GM23248 (cell line): ENCODE data around the gene GALNT2. TPM values are rescaled to one million over a fixed set of nuclear protein-coding genes. Genes with fewer than 3 reads are reported as not detected.

Experiments used
- DNase-seq: peaks from one replicate; pipeline ENCODE4 v3.0.0-alpha.2; 2015
- H2AFZ ChIP-seq: fragments of 200-600 bp; sonication (generic); 2 replicates; pipeline ENCODE4 v1.6.1; 2016; ENCODE audit warnings: antibody characterized with exemption
- H3F3A ChIP-seq: fragments of 200-600 bp; sonication (generic); 2 replicates; pipeline ENCODE4 v1.6.1; 2016; ENCODE audit warnings: mild to moderate bottlenecking, antibody characterized with exemption, mixed run types; ENCODE audit not compliant: insufficient read depth
- H3K27ac ChIP-seq: fragments of 200-600 bp; sonication (generic); 2 replicates; pipeline ENCODE4 v1.5.1; 2016; ENCODE audit warnings: mild to moderate bottlenecking
- H3K27me3 ChIP-seq: fragments of 200-600 bp; sonication (generic); replicated peaks from 2 replicates; pipeline ENCODE4 v1.6.1; 2016; ENCODE audit warnings: mild to moderate bottlenecking; ENCODE audit not compliant: insufficient read depth
- H3K36me3 ChIP-seq: fragments of 200-600 bp; sonication (generic); 2 replicates; pipeline ENCODE4 v1.6.1; 2016; ENCODE audit warnings: low read depth, mild to moderate bottlenecking
- H3K4me1 ChIP-seq: fragments of 200-600 bp; sonication (generic); 2 replicates; pipeline ENCODE4 v1.6.1; 2016; ENCODE audit warnings: mild to moderate bottlenecking; ENCODE audit not compliant: insufficient read depth
- H3K4me2 ChIP-seq: fragments of 200-600 bp; sonication (generic); one replicate; pipeline ENCODE4 v1.6.1; 2016; ENCODE audit warnings: mild to moderate bottlenecking; ENCODE audit not compliant: unreplicated experiment
- H3K4me3 ChIP-seq: fragments of 200-600 bp; sonication (generic); 2 replicates; pipeline ENCODE4 v1.5.1; 2016; ENCODE audit warnings: mild to moderate bottlenecking
- H3K79me2 ChIP-seq: fragments of 200-600 bp; sonication (generic); 2 replicates; pipeline ENCODE4 v1.6.1; 2016; ENCODE audit warnings: mild to moderate bottlenecking; ENCODE audit not compliant: insufficient read depth
- H3K9ac ChIP-seq: fragments of 200-600 bp; sonication (generic); 2 replicates; pipeline ENCODE4 v1.6.1; 2016; ENCODE audit warnings: mild to moderate bottlenecking
- H3K9me2 ChIP-seq: fragments of 200-600 bp; sonication (generic); 2 replicates; pipeline ENCODE4 v1.6.1; 2016; ENCODE audit warnings: mixed run types, mild to moderate bottlenecking, moderate library complexity; ENCODE audit not compliant: insufficient read depth
- H3K9me3 ChIP-seq: fragments of 200-600 bp; sonication (generic); one replicate; pipeline ENCODE4 v1.6.1; 2017; ENCODE audit warnings: low read depth
- H4K20me1 ChIP-seq: fragments of 200-600 bp; sonication (generic); 2 replicates; pipeline ENCODE4 v1.6.0; 2016; ENCODE audit not compliant: insufficient read depth
- EZH2 ChIP-seq: fragments of 200-600 bp; sonication (generic); IDR thresholded peaks from 2 replicates; pipeline ENCODE4 v1.6.1; 2018; ENCODE audit warnings: antibody characterized with exemption, mild to moderate bottlenecking; ENCODE audit not compliant: insufficient read depth, poor library complexity, severe bottlenecking
- EZH2phosphoT487 ChIP-seq: fragments of 200-600 bp; sonication (generic); IDR thresholded peaks from 2 replicates; pipeline ENCODE4 v1.6.1; 2018; ENCODE audit warnings: antibody characterized with exemption, moderate library complexity, mild to moderate bottlenecking, low read depth; ENCODE audit not compliant: insufficient read depth
- WGBS, 2 experiments: methylation state at CpG; one replicate each; pipeline ENCODE4 v1.1.6; 2015 to 2017; ENCODE audit warnings: low lambda C conversion rate in 2 of 2, low coverage in 1 of 2; ENCODE audit errors: missing lambda C conversion rate in 2 of 2; 5-methylcytosine and 5-hydroxymethylcytosine counted together
- in situ Hi-C: fragments of 300-500 bp; cut with MboI; formaldehyde crosslinking; loops from 2 replicates; pipeline ENCODE4 v1.15.0; 2020
- polyA plus RNA-seq: library from polyadenylated mRNA; unstranded; fragments of >200 nt; fragmentation: Nextera tagmentation; extraction: Ambion mirVana; gene quantifications from 2 replicates; pipeline ENCODE4 v1.2.1, GENCODE V29; 2016
- total RNA-seq: library from RNA; depleted of rRNA; stranded (reverse); fragments of >200 nt; shearing (Covaris generic); gene quantifications from 2 replicates; pipeline ENCODE4 v1.2.3, GENCODE V29; 2014

The GALNT2 gene
- total and polyA plus RNA-seq, 2 experiments from 2014 or later: 111 to 124 TPM

DNA sequence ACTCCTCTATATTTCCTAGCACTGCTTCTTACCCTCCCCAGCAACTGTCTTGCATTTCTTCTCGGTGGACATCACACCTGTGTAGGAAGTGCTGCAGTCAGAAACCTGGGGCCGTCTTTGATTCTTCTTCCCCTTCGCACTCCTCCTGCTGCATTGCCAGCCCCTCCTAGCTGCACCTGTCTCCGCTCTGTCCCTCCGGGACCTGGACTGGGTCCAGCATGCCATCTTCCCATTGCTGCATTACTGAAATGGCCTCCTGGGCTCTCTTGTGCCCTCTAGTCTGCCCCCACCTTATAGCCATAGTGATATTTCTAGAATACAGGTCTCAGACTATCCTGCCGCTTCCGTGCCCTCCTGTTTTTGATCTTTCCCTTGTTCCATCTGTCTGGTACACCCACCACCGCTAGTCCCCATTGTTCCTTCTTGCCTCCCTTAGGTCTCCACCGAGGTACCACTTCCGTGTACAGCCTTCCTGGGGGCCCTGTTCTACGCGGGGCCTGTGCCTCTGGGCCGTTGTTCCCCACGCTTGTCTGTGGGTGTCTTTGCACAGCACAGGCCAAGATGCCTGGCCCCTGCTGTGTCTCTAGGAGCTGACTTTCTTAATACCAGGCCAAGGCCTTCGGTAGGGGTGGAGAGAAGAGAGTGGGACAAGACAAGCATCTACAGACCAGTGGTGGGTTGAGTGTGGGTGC is 107.6 kb downstream of the GALNT2 start:
- in situ Hi-C loops: no loop called here
- WGBS, 2 experiments: 98 to 99% methylated on average over 15 of the region's 15 CpGs
- Histone ChIP-seq H3K27ac (no peak overlapping the region), H3K9ac (no peak overlapping the region), H3K4me2 (no peak overlapping the region), H4K20me1 (peaks cover 4% of the 10 kb centered on the region; the same call in 1 of the 2 replicates), H2AFZ (no peak overlapping the region), H3K9me2 (no peaks in the 10 kb centered on the region), H3K4me1 (peaks cover 26% of the 10 kb centered on the region), H3K4me3 (no peak overlapping the region), H3K9me3 (no peaks in the 10 kb centered on the region), H3K36me3 (no peaks in the 10 kb centered on the region), H3F3A (peaks cover 25% of the 10 kb centered on the region), H3K27me3 (no peaks in the 10 kb centered on the region), H3K79me2 (peaks cover 87% of the 10 kb centered on the region)
- TF ChIP-seq EZH2 (no peak), EZH2phosphoT487 (no peak)
- no peak for DNase-seq

DNA sequence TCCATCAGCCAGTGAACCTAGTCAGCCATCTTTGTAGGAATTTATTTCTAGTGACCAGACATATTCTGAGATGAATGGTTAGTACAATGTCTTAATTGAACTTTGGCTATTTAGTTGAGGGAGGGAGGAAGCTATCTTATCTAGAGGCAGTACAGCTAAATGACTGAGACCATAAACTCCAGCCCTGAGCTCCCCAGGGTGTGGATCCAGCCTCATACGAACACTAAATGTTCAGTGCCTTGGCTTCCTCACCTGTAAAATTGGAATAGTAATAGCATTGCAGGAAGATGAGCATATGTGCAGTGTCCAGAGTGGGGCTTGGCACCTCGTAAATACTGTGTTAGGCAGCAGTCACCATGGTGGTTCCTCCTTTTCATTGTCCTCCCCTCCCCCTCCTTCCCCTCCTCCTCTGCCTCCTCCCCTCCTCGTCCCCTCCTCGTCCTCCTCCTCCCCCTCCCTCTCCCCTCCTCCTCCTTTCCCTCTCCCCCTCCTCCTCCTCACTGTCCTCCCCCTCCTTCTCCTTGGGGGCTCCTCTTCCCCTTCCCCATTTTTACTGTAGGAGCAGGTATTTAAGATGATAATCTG is 108.2 kb downstream of the GALNT2 start:
- H2AFZ ChIP-seq: no peak overlapping the region
- peaks cover 2% of the 10 kb centered on the region; the same call in 1 of the 2 replicates for H4K20me1 ChIP-seq
- H3K36me3 ChIP-seq: no peaks in the 10 kb centered on the region
- TF ChIP-seq EZH2: no peak
- TF ChIP-seq EZH2phosphoT487: no peak
- H3K79me2 ChIP-seq: peaks cover 87% of the 10 kb centered on the region
- no peaks in the 10 kb centered on the region for H3K9me2 ChIP-seq
- peaks cover 25% of the 10 kb centered on the region for H3F3A ChIP-seq
- DNase-seq: no peak
- no peak overlapping the region for H3K9ac ChIP-seq
- no peak overlapping the region for H3K4me3 ChIP-seq
- WGBS, 2 experiments: 88 to 92% methylated on average over 4 of the region's 4 CpGs
- H3K4me2 ChIP-seq: no peak overlapping the region
- H3K27me3 ChIP-seq: no peaks in the 10 kb centered on the region
- in situ Hi-C loops: no loop called here
- peaks cover 26% of the 10 kb centered on the region for H3K4me1 ChIP-seq
- no peak overlapping the region for H3K27ac ChIP-seq
- no peaks in the 10 kb centered on the region for H3K9me3 ChIP-seq

DNA sequence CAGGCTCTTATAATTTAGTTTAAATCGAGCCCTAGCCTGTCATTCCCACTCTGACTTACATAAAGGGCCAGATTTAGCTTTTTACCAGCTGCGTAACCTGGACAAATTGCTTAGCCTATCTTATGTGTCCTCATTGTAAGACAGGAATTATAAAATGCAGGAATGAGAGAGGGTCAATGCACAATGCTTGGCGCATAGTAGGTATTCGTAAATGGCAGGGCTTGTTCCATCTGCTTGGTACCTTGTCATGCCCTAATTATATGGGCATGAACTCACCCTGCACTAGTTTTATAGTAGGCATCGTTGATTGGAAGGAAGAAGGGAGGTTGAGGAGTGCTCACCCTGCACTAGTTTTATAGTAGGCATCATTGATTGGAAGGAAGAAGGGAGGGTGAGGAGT is 108.8 kb downstream of the GALNT2 start:
- in situ Hi-C loops: no loop called here
- no peak overlapping the region for H3K9ac ChIP-seq
- no peaks in the 10 kb centered on the region for H4K20me1 ChIP-seq
- WGBS, 2 experiments: 86 to 91% methylated on average over 5 of the region's 5 CpGs
- H3K4me3 ChIP-seq: no peak overlapping the region
- TF ChIP-seq EZH2: no peak
- no peak for TF ChIP-seq EZH2phosphoT487
- no peaks in the 10 kb centered on the region for H3K27me3 ChIP-seq
- no peak overlapping the region for H3K4me2 ChIP-seq
- H3K27ac ChIP-seq: no peak overlapping the region
- peaks cover 87% of the 10 kb centered on the region for H3K79me2 ChIP-seq
- H3K36me3 ChIP-seq: 0 out of 2 replicates have a peak, but pooled peaks cover 2% of the 10 kb centered on the region
- DNase-seq: no peak
- H3K9me3 ChIP-seq: no peaks in the 10 kb centered on the region
- peaks cover 23% of the 10 kb centered on the region for H3K4me1 ChIP-seq
- no peaks in the 10 kb centered on the region for H3K9me2 ChIP-seq
- peaks cover 24% of the 10 kb centered on the region for H3F3A ChIP-seq
- no peak overlapping the region for H2AFZ ChIP-seq

DNA sequence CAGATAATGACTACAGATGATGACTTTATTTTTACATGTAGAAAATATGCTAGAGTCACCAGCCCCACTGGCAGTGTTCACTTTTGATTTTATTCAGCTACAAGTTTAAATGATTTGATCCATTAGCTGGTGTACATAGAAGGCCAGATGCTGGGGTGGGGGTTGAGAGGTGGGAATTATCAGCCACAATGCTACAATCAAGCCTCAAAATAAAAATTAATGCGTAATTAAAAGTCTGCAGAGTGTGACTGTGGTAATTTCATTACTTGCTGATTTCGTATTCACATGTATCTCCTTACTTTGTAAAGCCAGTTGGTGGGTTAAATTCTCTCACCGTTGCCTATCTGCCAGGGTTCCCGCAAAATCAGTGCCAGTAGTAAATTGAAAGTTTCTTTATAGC is 109.3 kb downstream of the GALNT2 start:
- no peak overlapping the region for H3K9ac ChIP-seq
- H3K36me3 ChIP-seq: 0 out of 2 replicates have a peak, but pooled peaks cover 5% of the 10 kb centered on the region
- no peaks in the 10 kb centered on the region for H3K9me2 ChIP-seq
- TF ChIP-seq EZH2 (no peak), EZH2phosphoT487 (no peak)
- no peak overlapping the region for H3K27ac ChIP-seq
- H4K20me1 ChIP-seq: no peaks in the 10 kb centered on the region
- H3K4me3 ChIP-seq: no peak overlapping the region
- no peaks in the 10 kb centered on the region for H3K27me3 ChIP-seq
- no peaks in the 10 kb centered on the region for H3K9me3 ChIP-seq
- no peak overlapping the region for H2AFZ ChIP-seq
- H3K79me2 ChIP-seq: peaks cover 87% of the 10 kb centered on the region
- in situ Hi-C loops: no loop called here
- H3K4me1 ChIP-seq: peaks cover 18% of the 10 kb centered on the region
- WGBS, 2 experiments: 50 to 54% methylated on average over 4 of the region's 4 CpGs
- peaks cover 19% of the 10 kb centered on the region for H3F3A ChIP-seq
- no peak overlapping the region for H3K4me2 ChIP-seq
- DNase-seq: no peak
